NCI-H774 (cell line): ENCODE data around the gene RCE1.

Source experiments
- DNase-seq: peaks from one replicate; lab custom pipeline; 2025; lab: John Stamatoyannopoulos, UW

The RCE1 gene

DNA sequence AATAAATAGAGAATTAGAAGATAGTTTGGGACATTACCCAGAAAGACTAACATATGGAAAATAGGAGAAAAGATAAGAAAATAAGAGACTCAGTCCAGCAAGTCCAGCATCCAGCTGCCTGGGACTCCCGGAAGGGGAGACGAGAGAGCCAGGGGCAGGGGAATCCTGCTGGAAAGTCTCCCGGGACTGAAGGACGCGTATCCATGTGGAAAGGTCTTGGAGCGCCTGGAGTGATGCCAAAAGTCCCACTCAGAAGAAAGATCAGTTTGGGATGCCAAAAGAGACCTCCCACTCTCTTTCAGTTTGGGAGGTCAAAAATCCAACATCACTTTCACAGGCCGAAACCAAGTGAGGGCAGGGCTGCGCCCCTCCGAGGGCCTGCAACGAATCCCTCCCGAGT is 44.3 kb downstream of the RCE1 start:
- DNase-seq, result no peak

DNA sequence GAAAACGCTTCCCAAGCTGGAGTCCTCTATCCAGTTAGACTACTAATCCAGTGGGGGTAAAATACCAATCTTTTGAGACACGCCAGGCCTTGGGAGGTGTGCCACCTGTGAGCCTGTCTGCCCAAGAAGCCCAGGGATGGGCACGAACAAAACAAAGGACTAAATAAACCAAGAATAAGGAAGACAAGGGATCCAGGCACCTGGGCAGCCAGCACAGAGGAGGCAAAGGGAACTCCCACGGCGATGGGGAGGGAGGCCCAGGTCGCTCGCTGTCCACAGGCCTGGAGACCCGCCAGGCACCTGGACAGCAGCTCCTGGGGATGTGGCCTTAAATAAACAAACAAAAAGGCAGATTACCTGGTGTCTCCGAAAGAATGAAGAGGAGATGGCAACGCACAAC is 45.0 kb downstream of the RCE1 start:
- no peak for DNase-seq

DNA sequence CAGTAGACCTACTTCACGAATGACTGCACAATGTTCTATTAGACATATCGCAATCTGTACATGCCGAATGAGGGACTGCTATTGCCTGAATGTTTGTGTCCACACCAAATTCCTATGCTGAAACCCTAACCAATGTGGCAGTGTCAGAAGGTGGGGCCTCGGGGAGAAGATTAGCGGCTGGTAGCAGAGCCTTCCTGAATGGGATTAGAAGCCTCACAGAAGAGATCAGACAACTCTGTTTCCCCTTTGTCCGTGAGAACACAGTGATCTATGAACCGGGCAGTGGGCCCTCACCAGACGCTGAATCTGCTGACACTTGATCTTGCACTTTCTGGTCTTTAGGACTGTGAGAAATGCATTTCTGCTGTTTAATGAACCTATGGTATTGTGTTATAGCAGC is 46.7 kb downstream of the RCE1 start:
- DNase-seq, result no peak

DNA sequence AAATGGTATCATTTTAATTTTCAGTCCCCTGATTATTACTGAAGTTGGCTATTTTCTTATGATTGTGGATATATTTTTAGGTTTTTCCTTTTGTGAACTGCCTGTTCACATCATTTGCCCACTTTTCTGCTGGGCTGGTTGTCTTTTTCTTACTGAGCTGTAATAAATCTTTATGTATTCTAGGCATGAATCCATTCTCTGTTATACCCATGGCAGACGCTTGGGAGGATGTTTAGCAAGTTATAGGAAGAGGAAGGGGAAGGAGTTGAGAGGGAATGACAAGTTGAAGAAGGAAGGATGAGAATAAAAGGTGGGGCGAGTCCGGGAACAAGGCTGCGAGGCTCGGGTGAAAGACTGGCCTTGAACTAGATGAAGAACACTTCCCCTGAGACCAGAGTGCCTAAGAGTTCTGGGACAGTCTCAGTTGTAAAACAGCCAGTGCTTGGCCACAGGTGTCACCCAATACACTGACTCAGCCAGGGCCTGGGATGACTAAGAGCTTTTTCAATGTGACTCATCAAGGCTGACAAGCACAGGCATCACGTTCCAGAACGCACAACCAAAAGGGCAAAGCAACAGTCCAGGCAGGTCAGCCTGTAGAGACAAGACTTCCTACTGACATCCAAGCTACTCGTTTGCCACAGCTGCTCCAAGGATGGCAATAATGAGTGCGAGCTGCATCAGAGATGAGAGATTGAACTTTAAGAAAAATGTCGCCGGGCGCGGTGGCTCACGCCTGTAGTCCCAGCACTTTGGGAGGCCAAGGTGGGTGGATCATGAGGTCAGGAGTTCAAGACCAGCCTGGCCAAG is 48.8 kb downstream of the RCE1 start:
- DNase-seq, result no peak

DNA sequence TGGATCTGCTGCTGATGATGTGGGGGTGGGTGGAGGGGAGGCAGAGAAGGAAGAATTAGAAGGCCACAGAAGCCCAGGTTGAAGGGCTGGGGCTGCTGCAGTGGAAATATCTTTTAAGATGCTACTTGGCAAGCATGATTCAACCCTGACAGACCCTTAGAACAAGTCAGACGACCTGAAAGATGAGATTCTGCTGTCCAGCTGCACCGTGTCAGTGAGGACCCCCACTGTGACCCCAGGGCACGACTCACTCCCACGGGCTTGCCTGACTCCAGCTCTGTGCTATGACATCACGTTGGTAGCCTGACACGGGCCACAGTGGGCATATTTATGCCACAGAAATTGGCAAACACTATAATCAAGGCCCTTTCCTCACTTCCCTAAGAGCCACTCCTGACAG is 49.7 kb downstream of the RCE1 start:
- no peak for DNase-seq

DNA sequence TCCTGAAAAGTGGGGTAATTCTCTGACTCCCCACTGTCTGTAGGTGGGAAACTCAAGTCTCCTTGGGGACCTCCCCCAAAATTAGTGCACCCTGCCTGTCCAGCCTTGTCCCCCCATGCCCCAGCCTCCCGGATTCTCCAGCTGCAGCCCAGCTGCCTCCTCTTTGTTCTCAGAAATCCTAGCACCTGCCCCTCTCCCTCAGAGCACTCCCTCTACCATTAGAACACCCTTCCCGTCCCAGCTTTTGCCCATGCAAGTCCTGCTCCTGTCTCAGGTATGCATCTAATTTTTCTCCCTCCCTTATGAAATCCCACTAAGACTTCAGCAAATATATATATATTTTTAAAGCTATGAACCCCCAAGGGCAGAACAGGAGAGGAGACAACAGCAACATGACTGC is 50.9 kb downstream of the RCE1 start:
- no peak for DNase-seq
